Stomach (tissue), 9 donors: ENCODE data around the gene PARD6G. TPM values are rescaled to one million over a fixed set of nuclear protein-coding genes. Genes with fewer than 3 reads are reported as not detected.
"Not testable (repeated sequence)": the region's sequence is repeated elsewhere in the genome, so short reads cannot be mapped to it uniquely, and the experiment has no call there.

Experiments used
- DNase-seq, 2 donors: peaks; one replicate each; pipeline versions ENCODE4 v3.0.0 to v3.0.0-alpha.2; 2013 to 2019
- H3K27ac ChIP-seq, 5 donors: fragments of 200-600 bp in 4 of 5; sonication (generic) in 4 of 5; one replicate each; pipeline ENCODE4 v1.5.1; 2013 to 2019; ENCODE audit warnings: mild to moderate bottlenecking in 1 of 5, moderate library complexity in 1 of 5
- H3K27me3 ChIP-seq, 3 donors: fragments of 200-600 bp; sonication (generic); one replicate each; pipeline ENCODE4 v1.5.1; 2017 to 2019; ENCODE audit warnings: mixed run types in 1 of 3
- H3K36me3 ChIP-seq, 4 donors: fragments of 200-600 bp; sonication (generic); 1 replicate in 3 of 4; 2 replicates in 1 of 4; pipeline ENCODE4 v1.5.1; 2016 to 2019
- H3K4me1 ChIP-seq, 4 donors: fragments of 200-600 bp; sonication (generic); one replicate each; pipeline ENCODE4 v1.5.1; 2016 to 2019
- H3K4me3 ChIP-seq, 4 donors: fragments of 200-600 bp; sonication (generic) in 3 of 4; one replicate each; pipeline ENCODE4 v1.5.1; 2016 to 2019; ENCODE audit warnings: mild to moderate bottlenecking in 1 of 4
- H3K9me3 ChIP-seq, 4 donors: fragments of 200-600 bp; sonication (generic); one replicate each; pipeline ENCODE4 v1.5.1; 2016 to 2019
- EP300 ChIP-seq: sonication (generic); formaldehyde crosslinking; IDR thresholded peaks from one replicate; pipeline ENCODE4 v1.6.1; 2017; ENCODE audit warnings: antibody characterized with exemption
- POLR2A ChIP-seq, 4 donors: fragments of 450-650 bp; IDR thresholded peaks; one replicate each; pipeline ENCODE4 v1.6.1; 2016; ENCODE audit warnings: antibody characterized with exemption in 4 of 4, control low read depth in 2 of 4, mild to moderate bottlenecking in 1 of 4, moderate library complexity in 1 of 4
- POLR2AphosphoS5 ChIP-seq, 3 donors: sonication (generic); formaldehyde crosslinking; IDR thresholded peaks; one replicate each; pipeline ENCODE4 v1.6.1; 2016; ENCODE audit warnings: antibody characterized with exemption in 3 of 3
- WGBS, 5 donors: extraction: QIAGEN DNeasy Blood & Tissue Kit in 3 of 5; methylation state at CpG; one replicate each; pipeline versions ENCODE4 v1.1.5 to v1.1.7; 2013 to 2018; 5-methylcytosine and 5-hydroxymethylcytosine counted together
- intact Hi-C: fragments of 100-400 bp; cut with DNase I; formaldehyde crosslinking; loops from one replicate; pipeline ENCODE4 v1.15.1; 2023; ENCODE audit warnings: low total_unique reads
- polyA plus RNA-seq, 3 donors: library from polyadenylated mRNA; stranded (reverse); fragments of 200-250 nt; gene quantifications; one replicate each; pipeline ENCODE4 v1.2.3, GENCODE V29; 2013
- total RNA-seq, 5 donors: library from RNA; depleted of rRNA; stranded (reverse); fragments of >200 nt; gene quantifications; one replicate each; pipeline versions ENCODE4 v1.1.0 to v1.2.3, GENCODE V29; 2014 to 2016
- TF ChIP-seq, protein P1 (sequence below), 7 experiments: fragments of 450-650 bp in 4 of 7; fragments of 200-600 bp in 3 of 7; sonication (generic) in 3 of 7; IDR thresholded peaks; one replicate each; pipeline ENCODE4 v1.5.1; 2016 to 2019; ENCODE audit warnings: antibody characterized with exemption in 7 of 7, control low read depth in 2 of 7, mild to moderate bottlenecking in 1 of 7
- donor health status: healthy with polysubstance abuse.
- donor health status: Bipolar disorder and iron deficiency.
- donor health status: healthy.

The PARD6G gene
- total and polyA plus RNA-seq, 8 donors: 1.5 to 15.9 (median 3.9) TPM

DNA sequence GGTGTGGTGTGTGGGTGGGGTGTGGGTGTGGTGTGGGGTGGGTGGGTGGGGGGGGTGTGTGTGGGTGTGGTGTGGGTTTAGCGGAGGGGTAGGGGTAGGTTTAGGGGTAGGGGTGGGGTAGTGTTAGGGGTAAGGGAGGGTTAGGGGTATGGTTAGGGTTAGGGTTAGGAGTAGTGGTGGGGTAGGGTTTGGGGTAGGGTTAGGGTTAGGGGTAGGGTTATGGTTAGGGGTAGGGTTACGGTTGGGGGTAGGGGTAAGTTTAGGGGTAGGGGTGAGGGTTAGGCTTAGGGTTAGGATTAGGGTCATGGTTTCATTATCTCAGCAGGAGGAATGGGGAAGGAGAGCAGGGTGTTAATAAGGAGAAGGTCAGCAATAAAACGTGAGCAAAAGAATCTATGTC, 11.3 kb upstream of the PARD6G start:
- Histone ChIP-seq H3K4me3 (no peak overlapping the region), H3K9me3 (no peaks in the 10 kb centered on the region), H3K27me3 (no peaks in the 10 kb centered on the region), H3K27ac (no peak overlapping the region), H3K36me3 (no peaks in the 10 kb centered on the region), H3K4me1 (no peaks in the 10 kb centered on the region)
- no peak for TF ChIP-seq POLR2AphosphoS5 (IDR thresholded peaks at IDR 0.05)
- no peak for TF ChIP-seq POLR2A (IDR thresholded peaks at IDR 0.05)
- no peak for TF ChIP-seq EP300
- TF ChIP-seq, protein P1, sequence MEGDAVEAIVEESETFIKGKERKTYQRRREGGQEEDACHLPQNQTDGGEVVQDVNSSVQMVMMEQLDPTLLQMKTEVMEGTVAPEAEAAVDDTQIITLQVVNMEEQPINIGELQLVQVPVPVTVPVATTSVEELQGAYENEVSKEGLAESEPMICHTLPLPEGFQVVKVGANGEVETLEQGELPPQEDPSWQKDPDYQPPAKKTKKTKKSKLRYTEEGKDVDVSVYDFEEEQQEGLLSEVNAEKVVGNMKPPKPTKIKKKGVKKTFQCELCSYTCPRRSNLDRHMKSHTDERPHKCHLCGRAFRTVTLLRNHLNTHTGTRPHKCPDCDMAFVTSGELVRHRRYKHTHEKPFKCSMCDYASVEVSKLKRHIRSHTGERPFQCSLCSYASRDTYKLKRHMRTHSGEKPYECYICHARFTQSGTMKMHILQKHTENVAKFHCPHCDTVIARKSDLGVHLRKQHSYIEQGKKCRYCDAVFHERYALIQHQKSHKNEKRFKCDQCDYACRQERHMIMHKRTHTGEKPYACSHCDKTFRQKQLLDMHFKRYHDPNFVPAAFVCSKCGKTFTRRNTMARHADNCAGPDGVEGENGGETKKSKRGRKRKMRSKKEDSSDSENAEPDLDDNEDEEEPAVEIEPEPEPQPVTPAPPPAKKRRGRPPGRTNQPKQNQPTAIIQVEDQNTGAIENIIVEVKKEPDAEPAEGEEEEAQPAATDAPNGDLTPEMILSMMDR (IDR thresholded peaks at IDR 0.05): no peak
- WGBS, 5 donors: 69 to 85% (median 81%) methylated on average over 2 to 3 of the region's 3 CpGs
- no peak for DNase-seq
- intact Hi-C loops: no loop called here

DNA sequence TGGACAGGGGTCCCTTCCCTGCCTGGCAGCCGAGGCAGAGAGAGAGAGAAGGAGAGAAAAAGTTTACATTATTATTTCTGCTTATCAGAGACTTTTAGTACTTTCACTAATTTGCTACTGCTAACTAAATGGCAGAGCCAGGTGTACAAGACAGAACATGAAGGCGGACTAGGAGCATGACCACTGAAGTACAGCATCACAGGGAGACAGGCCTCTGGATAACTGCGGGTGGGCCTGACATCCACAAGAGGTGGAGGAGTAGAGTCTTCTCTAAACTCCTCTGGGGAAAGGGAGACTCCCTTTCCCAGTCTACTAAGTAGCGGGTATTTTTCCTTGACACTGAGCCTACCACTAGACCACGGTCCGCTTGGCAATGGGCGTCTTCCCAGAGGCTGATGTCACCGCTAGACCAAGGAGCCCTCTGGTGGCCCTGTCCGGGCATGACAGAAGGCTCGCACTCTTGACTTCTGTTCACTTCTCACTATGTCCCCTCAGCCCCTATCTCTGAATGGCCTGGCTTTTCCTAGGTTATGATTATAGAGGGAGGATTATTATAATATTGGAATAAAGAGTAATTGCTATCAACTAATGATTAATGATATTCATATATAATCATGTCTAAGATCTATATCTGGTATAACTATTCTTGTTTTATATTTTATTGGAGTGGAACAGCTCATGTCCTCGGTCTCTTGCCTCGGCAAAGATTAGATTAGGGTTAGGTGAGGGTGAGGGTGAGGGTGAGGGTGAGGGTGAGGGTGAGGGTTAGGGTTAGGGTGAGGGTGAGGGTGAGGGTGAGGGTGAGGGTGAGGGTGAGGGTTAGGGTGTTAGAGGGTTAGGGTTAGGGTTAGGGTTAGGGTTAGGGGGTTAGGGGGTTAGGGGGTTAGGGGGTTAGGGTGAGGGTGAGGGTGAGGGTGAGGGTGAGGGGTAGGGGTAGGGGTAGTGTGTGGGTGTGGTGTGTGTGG, 10.5 kb upstream of the PARD6G start:
- 40 to 57% (median 51%) methylated on average over 12 of the region's 12 CpGs for WGBS, 5 donors

DNA sequence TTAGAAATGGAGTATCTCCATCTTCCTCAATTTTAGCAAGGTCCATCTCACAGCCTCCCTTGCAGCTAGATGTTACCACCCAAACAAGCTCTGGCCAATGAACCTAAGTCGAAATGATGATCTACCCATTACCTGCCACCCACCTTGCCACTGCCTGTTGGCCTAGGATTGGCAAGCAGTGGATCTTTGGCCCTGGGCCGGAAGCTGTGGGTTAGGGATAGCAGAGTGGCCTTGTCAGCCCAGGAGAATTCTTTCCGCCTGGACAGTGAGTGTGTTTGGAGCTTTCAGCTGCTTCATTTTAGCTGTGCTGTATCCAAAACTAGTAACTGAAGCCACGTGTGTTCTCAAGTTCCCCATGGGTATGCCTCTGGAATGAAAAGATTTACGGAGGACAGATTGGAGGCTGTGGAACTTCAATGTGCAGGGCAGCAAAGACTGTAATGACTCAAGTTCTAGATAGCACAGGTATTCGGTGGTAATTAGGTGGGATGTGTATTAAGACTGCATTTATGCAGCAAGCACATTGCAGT, 7.7 kb upstream of the PARD6G start:
- intact Hi-C loops: no loop called here
- H3K27me3 ChIP-seq: no peaks in the 10 kb centered on the region
- 69 to 80% (median 71%) methylated on average over 6 of the region's 6 CpGs for WGBS, 5 donors
- H3K27ac ChIP-seq: no peak overlapping the region
- H3K36me3 ChIP-seq: no peaks in the 10 kb centered on the region
- no peaks in the 10 kb centered on the region for H3K4me1 ChIP-seq
- no peaks in the 10 kb centered on the region for H3K9me3 ChIP-seq
- TF ChIP-seq, protein P1 (IDR thresholded peaks at IDR 0.05): no peak
- TF ChIP-seq POLR2AphosphoS5 (IDR thresholded peaks at IDR 0.05): no peak
- no peak for TF ChIP-seq POLR2A (IDR thresholded peaks at IDR 0.05)
- no peak for TF ChIP-seq EP300
- H3K4me3 ChIP-seq: no peak overlapping the region
- DNase-seq: no peak

More for the DNA sequence above, 10.5 kb upstream of the PARD6G start:
- H3K9me3 ChIP-seq, H3K27ac ChIP-seq, H3K36me3 ChIP-seq, H3K27me3 ChIP-seq, intact Hi-C loops, H3K4me1 ChIP-seq, H3K4me3 ChIP-seq: not testable (repeated sequence)
- TF ChIP-seq, protein P1 (IDR thresholded peaks at IDR 0.05): peak in 5 of 7 experiments; percentile 73 to 86 (median 83)
- TF ChIP-seq POLR2AphosphoS5 (IDR thresholded peaks at IDR 0.05): peak in 1 of 3 donors; percentile 31
- peak; percentile 66 to 84 for DNase-seq

DNA sequence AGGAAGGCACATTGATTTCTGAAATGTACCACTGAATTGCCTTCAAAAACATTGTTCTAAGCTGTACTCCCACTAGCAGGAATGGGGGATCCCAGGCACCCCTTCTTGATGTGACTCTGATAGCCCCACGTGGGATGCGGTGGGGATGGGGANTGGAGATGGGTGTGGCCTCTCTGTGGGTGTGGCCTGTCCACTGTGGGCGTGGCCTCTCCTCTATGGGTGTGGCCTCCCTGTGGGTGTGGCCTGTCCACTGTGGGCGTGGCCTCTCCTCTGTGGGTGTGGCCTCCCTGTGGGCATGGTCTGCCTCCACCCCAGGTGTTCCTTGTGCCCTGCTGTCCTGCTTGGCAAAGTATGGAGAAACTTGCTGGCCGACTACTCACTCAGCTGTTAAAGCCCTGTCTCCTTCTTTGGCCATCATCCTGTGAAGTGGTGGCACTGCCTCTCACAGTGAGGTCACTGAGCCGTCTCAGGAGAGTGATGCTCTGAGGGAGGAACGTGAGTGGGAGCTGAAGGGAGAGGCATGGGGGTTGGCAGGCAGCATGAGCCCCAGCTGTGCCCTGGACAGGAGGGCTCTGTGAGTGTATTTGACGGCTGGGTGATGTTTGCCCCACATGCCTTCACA, 6.7 kb upstream of the PARD6G start:
- 63 to 67% (median 64%) methylated on average over 5 to 8 of the region's 8 CpGs for WGBS, 5 donors
- Histone ChIP-seq H3K27ac (no peak overlapping the region), H3K36me3 (no peaks in the 10 kb centered on the region), H3K9me3 (no peaks in the 10 kb centered on the region), H3K27me3 (no peaks in the 10 kb centered on the region), H3K4me1 (no peaks in the 10 kb centered on the region), H3K4me3 (no peak overlapping the region)
- no peak for TF ChIP-seq EP300
- TF ChIP-seq POLR2AphosphoS5 (IDR thresholded peaks at IDR 0.05): no peak
- TF ChIP-seq POLR2A (IDR thresholded peaks at IDR 0.05): no peak
- TF ChIP-seq, protein P1 (IDR thresholded peaks at IDR 0.05): no peak
- intact Hi-C loops: no loop called here
- no peak for DNase-seq
